NCI-H446 (cell line): ENCODE measurements around the gene RIMS4.

ENCODE experiments used
- DNase-seq, 2 experiments: peaks; one replicate each; lab custom pipeline; 2025; lab: John Stamatoyannopoulos, UW

Gene RIMS4

GRCh38 chr20:44810391-44811149, at the start of gene RIMS4:
Gene RIMS4 (minus strand): TSS chr20:44810546. CDS start chr20:44810271, 275 bp downstream.
- DNase-seq: peak in 1 of 2 experiments; percentile 14

- DNase-seq: no peak
Observed at GRCh38 chr20:44858606-44859360, 48.4 kb upstream of the RIMS4 start.

- no peak for DNase-seq
Observed at GRCh38 chr20:44856856-44857448, 46.6 kb upstream of the RIMS4 start.

- DNase-seq: no peak
Observed at GRCh38 chr20:44856442-44856841, 46.1 kb upstream of the RIMS4 start.

GRCh38 chr20:44851545-44851944, 41.2 kb upstream of the RIMS4 start:
- DNase-seq: no peak

GRCh38 chr20:44850837-44851236, 40.5 kb upstream of the RIMS4 start:
- DNase-seq: no peak

- no peak for DNase-seq
Observed at GRCh38 chr20:44850272-44850671, 39.9 kb upstream of the RIMS4 start.

- no peak for DNase-seq
Observed at GRCh38 chr20:44849703-44850102, 39.4 kb upstream of the RIMS4 start.

GRCh38 chr20:44848254-44849015, 38.1 kb upstream of the RIMS4 start:
- no peak for DNase-seq

GRCh38 chr20:44843876-44844275, 33.5 kb upstream of the RIMS4 start:
- DNase-seq: no peak

- no peak for DNase-seq
Observed at GRCh38 chr20:44841955-44842354, 31.6 kb upstream of the RIMS4 start.

- no peak for DNase-seq
Observed at GRCh38 chr20:44840826-44841225, 30.5 kb upstream of the RIMS4 start.

- no peak for DNase-seq
Observed at GRCh38 chr20:44839481-44839880, 29.1 kb upstream of the RIMS4 start.

- no peak for DNase-seq
Observed at GRCh38 chr20:44838521-44838920, 28.2 kb upstream of the RIMS4 start.

GRCh38 chr20:44837946-44838345, 27.6 kb upstream of the RIMS4 start:
- DNase-seq: no peak

GRCh38 chr20:44836601-44837120, 26.3 kb upstream of the RIMS4 start:
- DNase-seq: no peak

GRCh38 chr20:44835661-44836221, 25.4 kb upstream of the RIMS4 start:
- no peak for DNase-seq

GRCh38 chr20:44835116-44835515, 24.8 kb upstream of the RIMS4 start:
- no peak for DNase-seq

GRCh38 chr20:44834693-44835092, 24.3 kb upstream of the RIMS4 start:
- DNase-seq: no peak

- no peak for DNase-seq
Observed at GRCh38 chr20:44833437-44833836, 23.1 kb upstream of the RIMS4 start.

- DNase-seq: peak; percentile 85 to 88
Observed at GRCh38 chr20:44832724-44833123, 22.4 kb upstream of the RIMS4 start.

- DNase-seq: no peak
Observed at GRCh38 chr20:44830995-44831394, 20.6 kb upstream of the RIMS4 start.
